CD4-positive, alpha-beta T cell (primary cell): ENCODE data around the gene VPS50. TPM values are rescaled to one million over a fixed set of nuclear protein-coding genes. Genes with fewer than 3 reads are reported as not detected.
"Not testable (repeated sequence)": the region's sequence is repeated elsewhere in the genome, so short reads cannot be mapped to it uniquely, and the experiment has no call there.

Experiments
- ATAC-seq: fragments of 200-7000 bp; cut with Tn5 transposase; one replicate; pipeline ENCODE4 v1.10.0; 2022; ENCODE audit warnings: mild to moderate bottlenecking; ENCODE audit not compliant: poor library complexity
- CTCF ChIA-PET: fragments of 350-600 bp; sonication (Branson Sonifier 250); formaldehyde crosslinking; loops from one replicate; lab custom pipeline; 2021; ENCODE audit warnings: antibody characterized with exemption, inconsistent platforms; lab: Charles Lee
- POLR2A ChIA-PET: fragments of 350-600 bp; sonication (Branson Sonifier 250); formaldehyde crosslinking; loops from one replicate; lab custom pipeline; 2021; ENCODE audit warnings: antibody characterized with exemption, inconsistent platforms; lab: Charles Lee
- DNase-seq, 14 experiments: peaks; one replicate each; pipeline ENCODE4 v3.0.0-alpha.2; 2013 to 2020; ENCODE audit warnings: mixed read lengths in 2 of 14
- H3K27ac ChIP-seq, 2 donors: one replicate each; pipeline versions ENCODE4 v1.5.1 to v1.7.0; 2013; ENCODE audit warnings: low read length in 2 of 2, low read depth in 1 of 2, mild to moderate bottlenecking in 1 of 2
- H3K27me3 ChIP-seq, 2 experiments: 1 replicate in 1 of 2; 2 replicates in 1 of 2; pipeline versions ENCODE4 v1.6.1 to v1.7.0; 2013; ENCODE audit warnings: low read length in 2 of 2, control low read depth in 1 of 2, mild to moderate bottlenecking in 1 of 2, moderate library complexity in 1 of 2; ENCODE audit not compliant: insufficient read depth in 2 of 2, control insufficient read depth in 1 of 2
- H3K36me3 ChIP-seq: one replicate; pipeline ENCODE4 v1.6.1; 2013; ENCODE audit warnings: low read length, control low read depth; ENCODE audit not compliant: insufficient read depth
- H3K4me1 ChIP-seq: one replicate; pipeline ENCODE4 v1.6.1; 2013; ENCODE audit warnings: low read length, control low read depth; ENCODE audit not compliant: insufficient read depth
- H3K4me3 ChIP-seq: one replicate; pipeline ENCODE4 v1.5.1; 2013; ENCODE audit warnings: mild to moderate bottlenecking, low read length, moderate library complexity
- H3K9me3 ChIP-seq, 2 experiments: 1 replicate in 1 of 2; 2 replicates in 1 of 2; pipeline versions ENCODE4 v1.6.1 to v1.7.0; 2013; ENCODE audit warnings: low read length in 2 of 2, mild to moderate bottlenecking in 2 of 2, control low read depth in 1 of 2, moderate library complexity in 1 of 2; ENCODE audit not compliant: control insufficient read depth in 1 of 2, insufficient read depth in 1 of 2
- H3K27ac Mint-ChIP-seq: one replicate; pipeline ENCODE4 v1.8.0; 2020; ENCODE audit warnings: mixed read lengths
- H3K27me3 Mint-ChIP-seq: one replicate; pipeline ENCODE4 v1.8.0; 2021; ENCODE audit warnings: mixed read lengths
- H3K36me3 Mint-ChIP-seq: one replicate; pipeline ENCODE4 v1.8.0; 2021; ENCODE audit warnings: low read depth, mixed read lengths
- H3K4me1 Mint-ChIP-seq: one replicate; pipeline ENCODE4 v1.8.0; 2021; ENCODE audit warnings: low read depth, mixed read lengths
- H3K4me3 Mint-ChIP-seq: one replicate; pipeline ENCODE4 v1.8.0; 2020; ENCODE audit warnings: mild to moderate bottlenecking, mixed read lengths
- H3K9me3 Mint-ChIP-seq: one replicate; pipeline ENCODE4 v1.8.0; 2020; ENCODE audit warnings: mixed read lengths
- CTCF ChIP-seq: fragments of 200-600 bp; IDR thresholded peaks from one replicate; pipeline ENCODE4 v1.8.0; 2022; ENCODE audit warnings: antibody characterized with exemption, mild to moderate bottlenecking
- intact Hi-C, 2 experiments: fragments of 100-400 bp; cut with DNase I in 1 of 2; cut with micrococcal nuclease in 1 of 2; formaldehyde crosslinking; loops; one replicate each; pipeline versions ENCODE4 v1.15.1 to v1.9.0; 2023 to 2025; cut with DNase I, micrococcal nuclease
- total RNA-seq, 174 experiments: library from RNA in 2 of 174; stranded (reverse) in 2 of 174; gene quantifications; one replicate each; pipeline ENCODE4 v1.2.3 and lab custom pipeline; 2021 to 2026

VPS50 gene
- total RNA-seq, 2 experiments from 2014 or later = 13.2 to 17.3 TPM

GRCh38 chr7:93365341-93365740 is 133.2 kb downstream of the VPS50 start:
- H3K27me3 ChIP-seq = no peaks in the 10 kb centered on the region
- H3K9me3 ChIP-seq = no peaks in the 10 kb centered on the region
- no peak overlapping the region for H3K4me3 Mint-ChIP-seq
- POLR2A ChIA-PET = no interaction called here
- no peaks in the 10 kb centered on the region for H3K4me1 ChIP-seq
- H3K4me3 ChIP-seq = no peak overlapping the region
- H3K27ac Mint-ChIP-seq = no peak overlapping the region
- no peak for TF ChIP-seq CTCF
- no peaks in the 10 kb centered on the region for H3K4me1 Mint-ChIP-seq
- no peaks in the 10 kb centered on the region for H3K36me3 Mint-ChIP-seq
- H3K36me3 ChIP-seq = no peaks in the 10 kb centered on the region
- peaks cover 4% of the 10 kb centered on the region for H3K9me3 Mint-ChIP-seq
- DNase-seq (no peak), ATAC-seq (no peak)
- H3K27me3 Mint-ChIP-seq = peaks cover 6% of the 10 kb centered on the region
- CTCF ChIA-PET = no interaction called here
- intact Hi-C loops = no loop called here
- H3K27ac ChIP-seq = no peak overlapping the region

- no peaks in the 10 kb centered on the region for H3K27me3 ChIP-seq
- no peaks in the 10 kb centered on the region for H3K4me1 Mint-ChIP-seq
- intact Hi-C loops = no loop called here
- no peak for TF ChIP-seq CTCF
- CTCF ChIA-PET = no interaction called here
- peaks cover 0 to under 1% of the 10 kb centered on the region in 2 experiments for H3K9me3 ChIP-seq
- no peak overlapping the region for H3K4me3 Mint-ChIP-seq
- POLR2A ChIA-PET = no interaction called here
- H3K4me1 ChIP-seq = no peaks in the 10 kb centered on the region
- no peak overlapping the region for H3K27ac Mint-ChIP-seq
- DNase-seq (no peak), ATAC-seq (no peak)
- no peaks in the 10 kb centered on the region for H3K36me3 ChIP-seq
- H3K9me3 Mint-ChIP-seq = peaks cover 4% of the 10 kb centered on the region
- H3K4me3 ChIP-seq = no peak overlapping the region
- H3K36me3 Mint-ChIP-seq = no peaks in the 10 kb centered on the region
- peaks cover 6% of the 10 kb centered on the region for H3K27me3 Mint-ChIP-seq
- no peak overlapping the region for H3K27ac ChIP-seq
Observed at GRCh38 chr7:93366816-93367215, 134.7 kb downstream of the VPS50 start.

GRCh38 chr7:93367254-93367653 is 135.1 kb downstream of the VPS50 start:
- Histone ChIP-seq H3K4me1 (no peaks in the 10 kb centered on the region), H3K27ac (no peak overlapping the region), H3K27me3 (peaks cover 0 to 2% of the 10 kb centered on the region in 2 experiments), H3K4me3 (no peak overlapping the region), H3K9me3 (peaks cover 0 to 5% of the 10 kb centered on the region in 2 experiments), H3K36me3 (no peaks in the 10 kb centered on the region)
- CTCF ChIA-PET = no interaction called here
- Mint-ChIP-seq H3K4me1 (no peaks in the 10 kb centered on the region), H3K36me3 (no peaks in the 10 kb centered on the region), H3K4me3 (no peak overlapping the region), H3K27ac (no peak overlapping the region), H3K27me3 (peaks cover 6% of the 10 kb centered on the region), H3K9me3 (peaks cover 4% of the 10 kb centered on the region)
- TF ChIP-seq CTCF = no peak
- POLR2A ChIA-PET = interaction anchor here (0.6 kb wide), 1 partner anchor 747 kb away, joined by 3 read pairs; no protein-coding TSS in a partner anchor
- intact Hi-C loops = no loop called here
- ATAC-seq (no peak), DNase-seq (no peak)

GRCh38 chr7:93370937-93371336 is 138.8 kb downstream of the VPS50 start:
- H3K9me3 Mint-ChIP-seq, H3K4me3 ChIP-seq, ATAC-seq, H3K9me3 ChIP-seq, H3K36me3 ChIP-seq, H3K27ac ChIP-seq, POLR2A ChIA-PET, CTCF ChIA-PET, H3K4me3 Mint-ChIP-seq, H3K4me1 ChIP-seq, H3K4me1 Mint-ChIP-seq, DNase-seq, H3K36me3 Mint-ChIP-seq, intact Hi-C loops, H3K27me3 ChIP-seq, H3K27ac Mint-ChIP-seq: not testable (repeated sequence)
- peaks cover 17% of the 10 kb centered on the region for H3K27me3 Mint-ChIP-seq
